Hepatocyte (in vitro differentiated cells): ENCODE measurements around the gene FABP3.

Source experiments
- EZH2 ChIP-seq: fragments of 200-600 bp; sonication (generic); IDR thresholded peaks from 2 replicates; pipeline ENCODE4 v1.6.1; 2016; ENCODE audit warnings: antibody characterized with exemption, mild to moderate bottlenecking, borderline replicate concordance
- TF ChIP-seq, protein P1 (sequence below): fragments of 200-600 bp; sonication (generic); IDR thresholded peaks from 2 replicates; pipeline ENCODE4 v1.5.1; 2016; ENCODE audit warnings: antibody characterized with exemption, mild to moderate bottlenecking; ENCODE audit not compliant: poor library complexity

- TF ChIP-seq, protein P1, sequence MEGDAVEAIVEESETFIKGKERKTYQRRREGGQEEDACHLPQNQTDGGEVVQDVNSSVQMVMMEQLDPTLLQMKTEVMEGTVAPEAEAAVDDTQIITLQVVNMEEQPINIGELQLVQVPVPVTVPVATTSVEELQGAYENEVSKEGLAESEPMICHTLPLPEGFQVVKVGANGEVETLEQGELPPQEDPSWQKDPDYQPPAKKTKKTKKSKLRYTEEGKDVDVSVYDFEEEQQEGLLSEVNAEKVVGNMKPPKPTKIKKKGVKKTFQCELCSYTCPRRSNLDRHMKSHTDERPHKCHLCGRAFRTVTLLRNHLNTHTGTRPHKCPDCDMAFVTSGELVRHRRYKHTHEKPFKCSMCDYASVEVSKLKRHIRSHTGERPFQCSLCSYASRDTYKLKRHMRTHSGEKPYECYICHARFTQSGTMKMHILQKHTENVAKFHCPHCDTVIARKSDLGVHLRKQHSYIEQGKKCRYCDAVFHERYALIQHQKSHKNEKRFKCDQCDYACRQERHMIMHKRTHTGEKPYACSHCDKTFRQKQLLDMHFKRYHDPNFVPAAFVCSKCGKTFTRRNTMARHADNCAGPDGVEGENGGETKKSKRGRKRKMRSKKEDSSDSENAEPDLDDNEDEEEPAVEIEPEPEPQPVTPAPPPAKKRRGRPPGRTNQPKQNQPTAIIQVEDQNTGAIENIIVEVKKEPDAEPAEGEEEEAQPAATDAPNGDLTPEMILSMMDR = no peak
- no peak for TF ChIP-seq EZH2
Observed at GRCh38 chr1:31370565-31370964, 2.3 kb downstream of the FABP3 start.
